K562 (cell line): ENCODE data around the gene TBC1D1.

ENCODE experiments used
- HDAC2 ChIP-seq: fragments of 450-650 bp; IDR thresholded peaks from 2 replicates; pipeline ENCODE4 v1.6.1; 2016; ENCODE audit warnings: mild to moderate bottlenecking
- JUND ChIP-seq, 2 experiments: IDR thresholded peaks; 2 replicates in 1 of 2; 3 replicates in 1 of 2; pipeline ENCODE4 v1.6.1; 2011; ENCODE audit warnings: borderline replicate concordance in 2 of 2, low read depth in 2 of 2, low read length in 2 of 2, improper control_type of control experiment in 1 of 2, missing biosample characterization in 1 of 2, missing genetic modification characterization in 1 of 2, missing genetic modification reagents in 1 of 2
- NRF1 ChIP-seq, 2 experiments: fragments of 450-650 bp; IDR thresholded peaks in 1 of 2; conservative IDR thresholded peaks in 1 of 2; 2 replicates each; pipeline ENCODE4 v1.6.1; 2014; ENCODE audit warnings: mild to moderate bottlenecking in 2 of 2
- POLR2H ChIP-seq: IDR thresholded peaks from 2 replicates; pipeline ENCODE4 v1.6.1; 2016; ENCODE audit warnings: missing genetic modification characterization, low read depth, mild to moderate bottlenecking, control low read depth, missing compliant biosample characterization, moderate library complexity
- SMC3 ChIP-seq: conservative IDR thresholded peaks from 2 replicates; pipeline ENCODE4 v1.6.1; 2011; ENCODE audit warnings: low read depth, low read length, improper control_type of control experiment; ENCODE audit not compliant: insufficient read depth
- TCF7 ChIP-seq: sonication (generic); IDR thresholded peaks from 2 replicates; pipeline ENCODE4 v1.6.1; 2016; ENCODE audit warnings: antibody characterized with exemption, borderline replicate concordance
- TF ChIP-seq, protein P1 (sequence below): sonication (generic); formaldehyde crosslinking; IDR thresholded peaks from 2 replicates; pipeline ENCODE4 v1.9.0; 2022; ENCODE audit warnings: mild to moderate bottlenecking, missing genetic modification reagents

- TF ChIP-seq, protein P1, sequence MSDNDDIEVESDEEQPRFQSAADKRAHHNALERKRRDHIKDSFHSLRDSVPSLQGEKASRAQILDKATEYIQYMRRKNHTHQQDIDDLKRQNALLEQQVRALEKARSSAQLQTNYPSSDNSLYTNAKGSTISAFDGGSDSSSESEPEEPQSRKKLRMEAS (CRISPR knock-in tag): no peak
- no peak for TF ChIP-seq NRF1 (conservative IDR thresholded peaks at IDR 0.05 in 1 of 2, IDR thresholded peaks at IDR 0.05 in 1 of 2)
- peak; percentile 71 for TF ChIP-seq JUND (IDR thresholded peaks at IDR 0.05; ENCODE audit: borderline replicate concordance, low read depth, low read length)
- no peak; the same call in 1 of the 3 replicates for TF ChIP-seq JUND (tag; IDR thresholded peaks at IDR 0.05; ENCODE audit: borderline replicate concordance, low read depth, low read length)
- no peak for TF ChIP-seq POLR2H (tag)
- no peak for TF ChIP-seq TCF7
- 0 out of 2 replicates have a peak, but pooled peaks have one; percentile 39 for TF ChIP-seq SMC3
- TF ChIP-seq HDAC2: no peak
Measured at GRCh38 chr4:38069271-38069760, 178.4 kb downstream of the TBC1D1 start.
